IMR-90 (cell line): Measurements from ENCODE around the gene TMPRSS9. TPM values are rescaled to one million over a fixed set of nuclear protein-coding genes. Genes with fewer than 3 reads are reported as not detected.
A peak's percentile ranks its signal among the peaks of the same experiment; 100 is the strongest.

Source experiments
- ATAC-seq: fragments of 200-7000 bp; cut with Tn5 transposase; 2 replicates; pipeline ENCODE4 v1.9.1; 2020; ENCODE audit warnings: low read depth, mild to moderate bottlenecking, moderate library complexity
- BruUV-seq: library from RNA; stranded (reverse); fragments of 400-500 nt; replicated peaks from 2 replicates; lab custom pipeline; 2021; lab: Mats Ljungman, UMichigan
- CTCF ChIA-PET: fragments of 300-600 bp; formaldehyde crosslinking; extraction: SDS; loops from one replicate; lab custom pipeline; 2021; ENCODE audit warnings: antibody characterized with exemption; lab: Yijun Ruan, JAX
- POLR2A ChIA-PET: fragments of 300-600 bp; sonication (Branson Sonifier 250); formaldehyde crosslinking; loops from one replicate; lab custom pipeline; 2022; ENCODE audit warnings: antibody characterized with exemption; ENCODE audit not compliant: unreplicated experiment; lab: Charles Lee
- DNase-seq: peaks from one replicate; pipeline ENCODE4 v3.0.0; 2013
- H2AFZ ChIP-seq: replicated peaks from 2 replicates; pipeline ENCODE3; 2013; ENCODE audit warnings: low read length, mild to moderate bottlenecking; ENCODE audit not compliant: poor library complexity
- H2AK5ac ChIP-seq: 2 replicates; pipeline ENCODE4 v1.6.1; 2013; ENCODE audit warnings: low read depth, low read length, inconsistent platforms
- H2AK9ac ChIP-seq: replicated peaks from 2 replicates; pipeline ENCODE3; 2013; ENCODE audit warnings: mild to moderate bottlenecking, low read depth, low read length, moderate library complexity; ENCODE audit not compliant: poor library complexity
- H2BK120ac ChIP-seq: 2 replicates; pipeline ENCODE4 v1.6.1; 2013; ENCODE audit warnings: low read depth, low read length, inconsistent platforms
- H2BK15ac ChIP-seq: 3 replicates; pipeline ENCODE4 v1.6.1; 2013; ENCODE audit warnings: low read depth, low read length, inconsistent platforms
- H2BK20ac ChIP-seq: 2 replicates; pipeline ENCODE4 v1.6.1; 2013; ENCODE audit warnings: low read depth, mild to moderate bottlenecking, inconsistent platforms, low read length, moderate library complexity
- H2BK5ac ChIP-seq: 2 replicates; pipeline ENCODE4 v1.6.1; 2013; ENCODE audit warnings: mild to moderate bottlenecking, low read depth, low read length, inconsistent platforms; ENCODE audit not compliant: poor library complexity, severe bottlenecking
- H3K14ac ChIP-seq: replicated peaks from 2 replicates; pipeline ENCODE4 v1.6.1; 2013; ENCODE audit warnings: low read depth, low read length, inconsistent platforms
- H3K18ac ChIP-seq: 2 replicates; pipeline ENCODE4 v1.6.1; 2013; ENCODE audit warnings: low read depth, low read length, control low read depth
- H3K23ac ChIP-seq: 2 replicates; pipeline ENCODE4 v1.6.1; 2013; ENCODE audit warnings: low read depth, low read length, inconsistent platforms
- H3K27ac ChIP-seq: 2 replicates; pipeline ENCODE4 v1.5.1; 2013; ENCODE audit warnings: mild to moderate bottlenecking, control low read depth, low read length; ENCODE audit not compliant: insufficient read depth
- H3K27me3 ChIP-seq: 2 replicates; pipeline ENCODE4 v1.6.1; 2013; ENCODE audit warnings: low read length; ENCODE audit not compliant: control insufficient read depth, insufficient read depth
- H3K36me3 ChIP-seq: 2 replicates; pipeline ENCODE4 v1.6.1; 2013; ENCODE audit warnings: low read length, mixed read lengths; ENCODE audit not compliant: control insufficient read depth, insufficient read depth
- H3K4ac ChIP-seq: 2 replicates; pipeline ENCODE4 v1.6.1; 2013; ENCODE audit warnings: low read depth, low read length, inconsistent platforms
- H3K4me1 ChIP-seq: 2 replicates; pipeline ENCODE4 v1.6.1; 2013; ENCODE audit warnings: low read length, mixed read lengths; ENCODE audit not compliant: control insufficient read depth, insufficient read depth
- H3K4me2 ChIP-seq: 2 replicates; pipeline ENCODE4 v1.6.1; 2013; ENCODE audit warnings: low read depth, mild to moderate bottlenecking, control low read depth, low read length, moderate library complexity
- H3K4me3 ChIP-seq: 2 replicates; pipeline ENCODE4 v1.5.1; 2013; ENCODE audit warnings: low read depth, mild to moderate bottlenecking, control low read depth, low read length, moderate library complexity; ENCODE audit not compliant: insufficient read depth
- H3K56ac ChIP-seq: 2 replicates; pipeline ENCODE4 v1.6.1; 2013; ENCODE audit warnings: low read length, inconsistent platforms; ENCODE audit not compliant: insufficient read depth; ENCODE audit errors: extremely low read depth
- H3K79me1 ChIP-seq, 2 experiments: 2 replicates each; pipeline ENCODE4 v1.6.1; 2013; ENCODE audit warnings: low read length in 2 of 2, inconsistent platforms in 1 of 2, low read depth in 1 of 2
- H3K9ac ChIP-seq: 2 replicates; pipeline ENCODE4 v1.6.1; 2013; ENCODE audit warnings: low read depth, low read length, control low read depth
- H3K9me1 ChIP-seq: 2 replicates; pipeline ENCODE4 v1.6.1; 2013; ENCODE audit warnings: low read length, inconsistent platforms; ENCODE audit not compliant: insufficient read depth
- H3K9me3 ChIP-seq: 2 replicates; pipeline ENCODE4 v1.6.1; 2013; ENCODE audit warnings: low read length; ENCODE audit not compliant: control insufficient read depth, insufficient read depth
- H4K20me1 ChIP-seq: 2 replicates; pipeline ENCODE4 v1.6.1; 2013; ENCODE audit warnings: low read length, inconsistent platforms; ENCODE audit not compliant: insufficient read depth
- H4K5ac ChIP-seq: 2 replicates; pipeline ENCODE4 v1.6.1; 2013; ENCODE audit warnings: mild to moderate bottlenecking, low read depth, low read length, control low read depth
- H4K8ac ChIP-seq, 2 experiments: 2 replicates each; pipeline ENCODE4 v1.6.1; 2013; ENCODE audit warnings: low read depth in 2 of 2, low read length in 2 of 2, control low read depth in 1 of 2, inconsistent platforms in 1 of 2
- H4K91ac ChIP-seq: 2 replicates; pipeline ENCODE4 v1.6.1; 2013; ENCODE audit warnings: low read depth, low read length, inconsistent platforms; ENCODE audit not compliant: insufficient read depth
- BHLHE40 ChIP-seq: fragments of 150-350 bp; IDR thresholded peaks from 2 replicates; pipeline ENCODE4 v1.6.1; 2016; ENCODE audit warnings: mild to moderate bottlenecking, low read depth, low read length
- CEBPB ChIP-seq: IDR thresholded peaks from 2 replicates; pipeline ENCODE4 v1.6.1; 2012; ENCODE audit warnings: low read depth, low read length, improper control_type of control experiment
- CTCF ChIP-seq: conservative IDR thresholded peaks from 2 replicates; pipeline ENCODE4 v1.5.1; 2012; ENCODE audit warnings: mild to moderate bottlenecking, low read depth, low read length, improper control_type of control experiment
- MAFK ChIP-seq: IDR thresholded peaks from 2 replicates; pipeline ENCODE4 v1.6.1; 2012; ENCODE audit warnings: low read depth, low read length, improper control_type of control experiment
- MXI1 ChIP-seq: IDR thresholded peaks from 2 replicates; pipeline ENCODE4 v1.6.1; 2012; ENCODE audit warnings: low read depth, mild to moderate bottlenecking, low read length, moderate library complexity, borderline replicate concordance
- RFX5 ChIP-seq: IDR thresholded peaks from 2 replicates; pipeline ENCODE4 v1.8.0; 2012; ENCODE audit warnings: low read depth, mild to moderate bottlenecking, low read length, moderate library complexity
- SMC3 ChIP-seq: fragments of 150-350 bp; IDR thresholded peaks from 2 replicates; pipeline ENCODE4 v1.6.1; 2016; ENCODE audit warnings: low read depth, mild to moderate bottlenecking, antibody characterized with exemption, low read length, moderate library complexity
- WGBS, 2 experiments: methylation state at CpG; one replicate each; pipeline versions ENCODE4 v1.1.5 to v1.1.7; 2013; ENCODE audit warnings: missing lambda C conversion rate in 2 of 2; ENCODE audit not compliant: insufficient read length in 1 of 2; ENCODE audit errors: extremely low coverage in 2 of 2; 5-methylcytosine and 5-hydroxymethylcytosine counted together
- dilution Hi-C: fragments of 300-500 bp; cut with HindIII; formaldehyde crosslinking; loops from one replicate; pipeline ENCODE4 v1.14.3; 2018; ENCODE audit warnings: low sequenced_read_pairs; ENCODE audit not compliant: unreplicated experiment
- in situ Hi-C: fragments of 300-500 bp; cut with MboI; formaldehyde crosslinking; loops from 3 replicates; pipeline ENCODE4 v1.14.3; 2019; ENCODE audit warnings: low sequenced_read_pairs, inconsistent platforms, mixed read lengths
- intact Hi-C: fragments of 100-400 bp; cut with micrococcal nuclease; formaldehyde crosslinking; loops from 2 replicates; pipeline ENCODE4 v1.10.0; 2022
- polyA plus RNA-seq, 3 experiments: library from polyadenylated mRNA; depleted of rRNA; stranded (reverse); fragments of >200 nt; gene quantifications; 2 replicates each; pipeline ENCODE4 v1.2.3, GENCODE V29; 2012; ENCODE audit warnings: low replicate concordance in 1 of 3
- total RNA-seq: library from RNA; depleted of rRNA; stranded (reverse); fragments of >200 nt; gene quantifications from 2 replicates; pipeline ENCODE4 v1.2.3, GENCODE V29; 2012
- TF ChIP-seq, protein P1 (sequence below): fragments of 150-350 bp; IDR thresholded peaks from 2 replicates; pipeline ENCODE4 v1.6.1; 2017; ENCODE audit warnings: mild to moderate bottlenecking, antibody characterized with exemption, low read length, low read depth

TMPRSS9 gene
- total and polyA plus RNA-seq, 2 of the 4 experiments (the other 2 are of a cell fraction) = not detected

GRCh38 chr19:2426611-2427428 is 66.8 kb downstream of the TMPRSS9 start:
- H3K27ac ChIP-seq = peak overlapping the region; percentile 84
- intact Hi-C loops = loop anchor here (1.0 kb wide), 1 partner anchor 184 kb away; no protein-coding TSS in a partner anchor
- peak overlapping the region; percentile 75 to 91 for H4K8ac ChIP-seq
- 1% methylated on average over 43 of the region's 66 CpGs; no CpG with 5 or more reads in 1 of the 2 experiments for whole genome bisulfite sequencing, 2 experiments
- H3K4me3 ChIP-seq = peak overlapping the region; percentile 68
- H2BK5ac ChIP-seq = peak overlapping the region; percentile 73
- dilution Hi-C loops = no loop called here
- TF ChIP-seq CEBPB (no peak), SMC3 (no peak), RFX5 (no peak), BHLHE40 (peak; percentile 88), MAFK (no peak), MXI1 (peak; percentile 65; the same call in 1 of the 2 replicates), CTCF (0 out of 2 replicates have a peak, but pooled peaks have one; percentile 14)
- TF ChIP-seq, protein P1, sequence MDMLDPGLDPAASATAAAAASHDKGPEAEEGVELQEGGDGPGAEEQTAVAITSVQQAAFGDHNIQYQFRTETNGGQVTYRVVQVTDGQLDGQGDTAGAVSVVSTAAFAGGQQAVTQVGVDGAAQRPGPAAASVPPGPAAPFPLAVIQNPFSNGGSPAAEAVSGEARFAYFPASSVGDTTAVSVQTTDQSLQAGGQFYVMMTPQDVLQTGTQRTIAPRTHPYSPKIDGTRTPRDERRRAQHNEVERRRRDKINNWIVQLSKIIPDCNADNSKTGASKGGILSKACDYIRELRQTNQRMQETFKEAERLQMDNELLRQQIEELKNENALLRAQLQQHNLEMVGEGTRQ = peak; percentile 58; the same call in 1 of the 2 replicates
- H3K27me3 ChIP-seq = no peaks in the 10 kb centered on the region
- ChIA-PET POLR2A (no interaction called here), CTCF (interaction anchor here (0.7 kb wide), 1 partner anchor 155 kb away, joined by 3 read pairs; no protein-coding TSS in a partner anchor)
- peak overlapping the region; percentile 78 for H3K4ac ChIP-seq
- peak overlapping the region; percentile 96 for H3K4me2 ChIP-seq
- peaks cover 15% of the 10 kb centered on the region; the same call in 1 of the 2 replicates for H3K36me3 ChIP-seq
- no peak overlapping the region; the same call in 1 of the 2 replicates for H3K18ac ChIP-seq
- peak overlapping the region; percentile 62; the same call in 1 of the 2 replicates for H3K56ac ChIP-seq
- peak overlapping the region; percentile 30 for H4K5ac ChIP-seq
- H3K9me3 ChIP-seq = no peaks in the 10 kb centered on the region
- H3K23ac ChIP-seq = peak overlapping the region; percentile 43
- no peak overlapping the region for H2BK120ac ChIP-seq
- DNase-seq (peak; percentile 14), ATAC-seq (peak; percentile 35)
- no peaks in the 10 kb centered on the region; the same call in 1 of the 2 replicates for H3K9me1 ChIP-seq
- H2BK15ac ChIP-seq = no peak overlapping the region; the same call in 2 of the 3 replicates
- BruUV-seq = TSS peak; percentile 27
- peaks cover 33% of the 10 kb centered on the region for H4K20me1 ChIP-seq
- H3K4me1 ChIP-seq = peaks cover 12% of the 10 kb centered on the region
- peak overlapping the region; percentile 82 for H3K14ac ChIP-seq
- in situ Hi-C loops = no loop called here
- H3K79me1 ChIP-seq = peaks cover 21 to 64% of the 10 kb centered on the region in 2 experiments; a peak in 3 of 4 replicates
- H4K91ac ChIP-seq = peak overlapping the region; percentile 80
- peak overlapping the region; percentile 84 for H3K9ac ChIP-seq
- H2AFZ ChIP-seq = peak overlapping the region; percentile 100
- H2AK9ac ChIP-seq = peak overlapping the region; percentile 100
- peak overlapping the region; percentile 92 for H2AK5ac ChIP-seq
- no peak overlapping the region for H2BK20ac ChIP-seq
